OCI-LY1 (cell line): Measurements from ENCODE around the gene TRAPPC12.

Source experiments
- CTCF ChIP-seq: fragments of 200-600 bp; sonication (generic), shearing (Covaris generic); IDR thresholded peaks from 2 replicates; pipeline ENCODE4 v1.5.1; 2017; ENCODE audit warnings: mild to moderate bottlenecking, antibody characterized with exemption, low read length, moderate library complexity, mixed read lengths
- EZH2 ChIP-seq: fragments of 200-600 bp; sonication (generic), shearing (Covaris generic); IDR thresholded peaks from 2 replicates; pipeline ENCODE4 v1.8.0; 2017; ENCODE audit warnings: borderline replicate concordance, mixed run types, mild to moderate bottlenecking, antibody characterized with exemption, low read length, moderate library complexity, mixed read lengths

GRCh38 chr2:3469486-3469885, 90.0 kb downstream of the TRAPPC12 start:
- TF ChIP-seq CTCF: no peak
- no peak for TF ChIP-seq EZH2
